Measurements from ENCODE around the gene GPC6. TPM values are rescaled to one million over a fixed set of nuclear protein-coding genes. Genes with fewer than 3 reads are reported as not detected.

The GPC6 gene
- total RNA-seq, 1 donor from 2014 or later, result not detected

DNA sequence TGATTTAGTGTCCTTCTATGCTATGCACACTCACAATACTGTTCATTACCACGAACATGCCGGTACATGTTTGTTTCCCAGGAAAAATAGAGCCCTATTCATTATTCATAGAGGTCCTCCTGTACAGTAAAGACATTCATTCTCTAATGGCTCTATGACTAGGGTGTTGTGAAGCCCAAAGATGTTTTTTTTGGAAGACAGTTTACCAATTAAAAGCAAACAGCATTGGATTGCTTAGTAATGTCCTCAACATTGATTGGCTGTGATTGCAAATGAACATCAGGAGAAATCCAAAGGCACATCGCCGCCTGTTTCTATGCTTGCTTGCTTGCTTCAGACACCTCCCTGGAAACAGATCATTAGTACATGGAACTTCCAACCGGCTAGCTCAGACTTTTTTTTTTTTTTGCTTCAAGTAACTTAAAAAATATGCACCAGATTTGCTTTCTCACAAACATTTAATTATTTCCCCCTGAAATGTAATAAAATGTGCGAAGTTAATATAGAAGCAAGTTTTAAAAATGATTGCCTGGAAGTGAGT lies 8.8 kb upstream of the GPC6 start:
- CTCF ChIA-PET, result no interaction called here
- ATAC-seq (ENCODE audit: low read depth), result no peak
- Mint-ChIP-seq H3K4me3 (no peak overlapping the region), H3K4me1 (no peaks in the 10 kb centered on the region), H3K9me3 (peaks cover 1% of the 10 kb centered on the region), H3K27me3 (no peaks in the 10 kb centered on the region), H3K36me3 (ENCODE audit: low read depth) (no peaks in the 10 kb centered on the region), H3K27ac (no peak overlapping the region)
- intact Hi-C loops (cut with micrococcal nuclease), result no loop called here
- TF ChIP-seq CTCF (IDR thresholded peaks at IDR 0.05), result no peak
- DNase-seq, result no peak
- POLR2A ChIA-PET, result no interaction called here

- Mint-ChIP-seq H3K27me3 (no peaks in the 10 kb centered on the region), H3K4me1 (no peaks in the 10 kb centered on the region), H3K9me3 (peaks cover 1% of the 10 kb centered on the region), H3K27ac (no peak overlapping the region), H3K4me3 (no peak overlapping the region), H3K36me3 (ENCODE audit: low read depth) (no peaks in the 10 kb centered on the region)
- no peak for DNase-seq
- ChIA-PET POLR2A (no interaction called here), CTCF (no interaction called here)
- intact Hi-C loops (cut with micrococcal nuclease), result no loop called here
- no peak for ATAC-seq (ENCODE audit: low read depth)
- no peak for TF ChIP-seq CTCF (IDR thresholded peaks at IDR 0.05)
These were observed 8.0 kb upstream of the GPC6 start for GRCh38 chr13:93218583-93218982.

- Mint-ChIP-seq H3K27ac (no peak overlapping the region), H3K4me3 (no peak overlapping the region), H3K9me3 (peaks cover 1% of the 10 kb centered on the region), H3K36me3 (ENCODE audit: low read depth) (no peaks in the 10 kb centered on the region), H3K27me3 (no peaks in the 10 kb centered on the region), H3K4me1 (no peaks in the 10 kb centered on the region)
- no peak for TF ChIP-seq CTCF (IDR thresholded peaks at IDR 0.05)
- ATAC-seq (ENCODE audit: low read depth) (no peak), DNase-seq (no peak)
- POLR2A ChIA-PET, result no interaction called here
- CTCF ChIA-PET, result no interaction called here
- intact Hi-C loops (cut with micrococcal nuclease), result no loop called here
These were observed 6.5 kb upstream of the GPC6 start for GRCh38 chr13:93220073-93220472.

GRCh38 chr13:93222976-93223375 lies 3.6 kb upstream of the GPC6 start:
- ChIA-PET POLR2A (no interaction called here), CTCF (no interaction called here)
- Mint-ChIP-seq H3K9me3 (peaks cover 1% of the 10 kb centered on the region), H3K4me1 (no peaks in the 10 kb centered on the region), H3K4me3 (no peak overlapping the region), H3K27me3 (peaks cover 8% of the 10 kb centered on the region), H3K36me3 (ENCODE audit: low read depth) (no peaks in the 10 kb centered on the region), H3K27ac (no peak overlapping the region)
- DNase-seq (no peak), ATAC-seq (ENCODE audit: low read depth) (no peak)
- no peak for TF ChIP-seq CTCF (IDR thresholded peaks at IDR 0.05)
- intact Hi-C loops (cut with micrococcal nuclease), result no loop called here

DNA sequence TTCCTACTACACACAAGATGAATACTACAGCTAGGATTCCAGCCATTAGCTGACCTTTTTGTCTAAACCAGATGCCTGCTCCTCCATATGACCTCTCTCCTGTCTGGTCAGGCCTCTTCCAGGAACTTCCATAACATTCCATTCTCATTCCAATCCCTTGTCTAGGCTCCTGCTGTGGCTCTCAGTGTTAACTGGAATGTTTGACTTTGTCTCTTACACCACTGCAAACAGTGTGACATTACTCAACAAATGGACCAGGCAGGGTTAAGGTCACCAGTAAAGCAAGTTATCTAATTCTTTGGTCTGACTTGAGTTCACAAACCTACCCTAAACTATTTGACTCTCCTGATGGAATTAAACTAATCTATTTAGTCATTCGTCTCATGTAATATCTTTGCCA lies 2.1 kb upstream of the GPC6 start:
- TF ChIP-seq CTCF (IDR thresholded peaks at IDR 0.05), result no peak
- ATAC-seq (ENCODE audit: low read depth) (no peak), DNase-seq (no peak)
- POLR2A ChIA-PET, result no interaction called here
- H3K4me3 Mint-ChIP-seq, result no peak overlapping the region
- H3K27ac Mint-ChIP-seq, result no peak overlapping the region
- H3K36me3 Mint-ChIP-seq (ENCODE audit: low read depth), result no peaks in the 10 kb centered on the region
- H3K27me3 Mint-ChIP-seq, result peaks cover 17% of the 10 kb centered on the region
- intact Hi-C loops (cut with micrococcal nuclease), result no loop called here
- CTCF ChIA-PET, result no interaction called here
- no peaks in the 10 kb centered on the region for H3K4me1 Mint-ChIP-seq
- no peaks in the 10 kb centered on the region for H3K9me3 Mint-ChIP-seq
